ENCODE measurements around the gene OR51B5.
"Not testable (repeated sequence)": the region's sequence is repeated elsewhere in the genome, so short reads cannot be mapped to it uniquely, and the experiment has no call there.

OR51B5 gene

DNA sequence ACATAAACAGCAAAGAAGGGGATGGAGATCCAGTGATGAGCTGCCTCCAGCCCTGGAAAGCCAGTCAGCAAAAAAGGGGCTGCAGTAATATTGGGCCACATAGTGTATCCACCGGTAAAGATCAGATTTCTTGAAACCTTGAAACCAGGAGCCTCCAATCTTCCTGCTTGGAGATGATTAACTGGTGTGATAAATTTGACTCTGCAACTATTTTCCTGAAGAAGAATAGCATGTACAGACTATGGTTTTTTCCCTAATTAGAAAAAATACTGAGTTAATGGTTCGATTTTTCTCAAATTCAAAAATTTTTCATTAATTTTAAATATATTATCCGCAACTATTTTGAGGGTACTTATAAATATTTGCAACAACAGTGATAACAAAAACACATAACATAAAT is 19.1 kb downstream of the OR51B5 start, which contains the start of gene OR51B2:
Gene OR51B2, minus strand, starts transcription at position 101 of the 400 bp plus-strand sequence. Its CDS starts 0 bp downstream, at position 101.
- no peak for DNase-seq

DNA sequence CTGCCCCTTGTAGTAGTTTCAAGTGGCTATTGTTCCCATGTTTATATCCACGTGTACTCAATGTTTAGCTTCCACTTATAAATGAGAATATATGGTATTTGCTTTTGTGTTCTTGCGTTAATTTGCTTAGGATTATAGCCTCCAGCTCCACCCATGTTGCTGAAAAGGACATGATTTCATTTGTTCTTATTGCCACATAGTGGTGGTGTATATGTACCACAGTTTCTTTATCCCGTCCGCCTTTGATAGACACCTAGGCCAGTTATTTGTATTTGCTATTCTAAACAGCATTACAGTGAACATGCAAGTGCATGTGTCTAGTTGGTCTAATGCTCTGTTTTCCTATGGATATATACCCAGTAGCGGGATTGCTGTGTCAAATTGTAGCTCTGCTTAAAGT is 26.0 kb downstream of the OR51B5 start:
- no peak for DNase-seq

DNA sequence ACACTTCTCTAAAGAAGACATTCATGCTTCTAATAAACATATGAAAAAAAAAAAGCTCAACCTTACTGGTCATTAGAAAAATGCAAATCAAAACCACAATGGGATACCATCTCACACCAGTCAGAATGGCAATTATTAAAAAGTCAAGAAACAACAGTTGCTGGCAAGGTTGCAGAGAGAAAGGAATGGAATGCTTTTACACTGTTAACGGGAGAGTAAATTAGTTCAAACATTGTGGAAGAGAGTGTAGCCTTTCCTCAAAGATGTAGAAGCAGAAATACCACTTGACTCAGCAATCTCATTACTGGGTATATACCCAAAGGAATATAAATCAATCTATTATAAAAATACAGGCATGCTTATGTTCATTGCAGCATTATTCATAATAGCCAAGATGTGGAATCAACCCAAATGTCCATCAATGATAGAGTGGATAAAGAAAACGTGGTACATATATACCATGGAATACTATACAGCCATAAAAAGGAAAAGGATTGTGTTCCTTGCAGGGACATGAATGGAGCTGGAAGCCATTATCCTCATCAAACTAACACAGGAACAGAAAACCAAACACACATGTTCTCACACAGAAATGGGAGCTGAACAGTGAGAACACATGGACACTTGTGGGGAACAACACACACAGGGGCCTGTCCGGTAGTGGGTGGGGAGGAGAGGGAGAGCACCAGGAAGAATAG is 29.8 kb downstream of the OR51B5 start:
- DNase-seq, result not testable (repeated sequence)

DNA sequence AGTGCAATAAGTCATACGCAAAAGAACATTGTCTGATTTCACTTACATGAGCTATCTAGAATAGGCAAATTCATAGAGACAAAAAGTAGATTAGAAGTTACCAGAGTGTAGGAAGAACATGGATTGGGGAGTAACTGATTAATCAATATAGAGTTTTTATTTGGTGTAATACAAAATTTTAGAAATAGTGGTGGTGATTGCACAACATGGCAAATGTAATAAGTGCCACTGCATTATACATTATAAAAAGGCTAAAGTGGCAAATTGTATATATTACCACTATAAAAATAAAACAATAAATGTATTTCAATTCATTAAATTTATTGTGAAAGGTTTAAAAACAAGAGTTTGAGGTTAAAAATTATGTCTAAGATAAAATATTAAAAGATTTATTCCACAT is 32.9 kb downstream of the OR51B5 start:
- DNase-seq, result no peak

DNA sequence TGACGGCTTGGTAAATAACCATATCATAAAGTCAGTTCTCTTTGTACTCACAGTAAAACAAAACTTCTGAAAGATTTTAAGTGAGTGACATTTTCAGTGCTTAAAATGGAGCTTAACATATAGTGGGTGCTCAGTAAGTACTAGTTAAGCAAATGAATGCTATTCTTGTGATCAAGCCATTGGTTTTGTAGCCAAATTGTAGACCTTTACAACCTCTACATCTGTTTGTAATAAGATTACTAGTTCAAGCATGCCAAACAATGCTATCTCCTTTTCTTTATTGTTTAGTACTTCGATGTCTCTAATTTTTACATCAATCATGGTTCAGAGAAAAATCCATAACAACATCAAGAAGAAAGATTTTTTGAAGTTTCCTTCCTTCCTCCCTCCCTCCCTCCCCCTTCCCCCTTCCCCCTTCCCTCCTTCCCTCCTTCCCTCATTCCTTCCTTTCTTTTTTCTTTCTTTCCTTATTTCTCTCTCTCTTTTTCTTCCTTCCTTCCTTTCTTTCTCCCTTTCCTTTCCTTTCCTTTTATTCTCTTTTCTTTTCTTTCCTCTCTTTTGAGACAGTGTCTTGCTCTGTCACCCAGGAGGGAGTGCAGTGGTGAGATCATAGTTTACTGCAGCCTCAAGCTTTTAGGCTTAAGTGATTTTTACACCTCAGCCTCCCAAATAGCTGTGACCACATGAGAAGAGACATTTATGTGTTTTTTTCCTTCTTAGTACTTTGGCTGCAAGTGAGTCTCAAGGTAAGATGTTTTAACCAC is 35.9 kb downstream of the OR51B5 start:
- no peak for DNase-seq

DNA sequence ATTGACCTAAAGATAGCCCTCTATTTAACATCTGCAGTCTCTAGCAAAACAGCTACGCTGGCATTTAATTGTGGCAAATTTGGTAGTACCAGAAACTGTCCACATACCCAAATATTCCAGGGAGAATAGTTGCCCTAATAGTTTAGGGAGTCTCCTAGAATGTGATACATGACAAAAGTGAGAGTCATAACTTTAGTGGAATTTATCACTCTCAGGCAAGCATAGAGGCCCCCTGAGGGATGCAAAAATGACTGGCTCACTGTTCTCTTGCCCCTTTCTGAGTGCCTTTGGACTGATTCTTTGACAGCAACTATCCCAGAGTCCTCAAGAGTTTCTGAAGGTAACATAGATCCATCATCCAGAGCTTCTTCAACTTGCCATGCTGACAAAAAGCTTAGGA is 39.3 kb downstream of the OR51B5 start:
- DNase-seq, result no peak

DNA sequence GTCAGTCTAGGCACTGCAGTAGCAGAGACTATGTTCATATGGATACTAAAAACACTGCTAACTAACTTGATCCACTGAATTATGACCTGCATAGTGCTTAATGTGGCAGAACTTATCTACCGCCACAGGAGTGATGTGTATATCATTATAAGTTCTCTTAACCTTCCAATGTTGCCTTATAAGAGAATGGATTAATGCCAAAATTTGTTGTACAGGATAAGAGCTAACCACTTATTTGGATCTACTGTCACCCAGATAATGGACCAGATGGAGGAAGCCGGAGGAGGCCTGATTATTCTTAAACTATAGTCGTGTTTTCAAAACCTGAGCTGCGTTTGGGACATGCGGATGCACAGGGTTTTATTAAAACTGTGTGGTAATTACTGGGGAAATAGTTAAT is 39.7 kb downstream of the OR51B5 start:
- no peak for DNase-seq

DNA sequence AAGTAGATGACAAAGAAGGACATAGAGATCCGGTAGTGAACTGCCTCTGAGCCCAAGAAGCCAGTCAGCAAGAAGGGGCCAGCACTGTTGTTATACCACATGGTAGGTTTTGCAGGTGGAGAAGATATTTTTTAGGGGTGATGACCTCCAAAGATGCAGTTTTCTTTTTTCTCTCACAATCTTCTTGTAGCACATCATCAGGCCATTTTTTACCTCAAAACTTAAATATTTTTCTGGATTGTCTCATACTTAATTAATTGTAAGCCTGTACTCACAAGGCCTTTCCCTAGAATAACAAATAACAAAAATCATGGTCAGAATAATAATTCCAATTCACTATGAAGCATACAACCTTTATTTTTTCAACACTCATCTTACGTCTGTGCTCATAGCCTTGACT is 41.5 kb downstream of the OR51B5 start, which contains the start of gene OR51B4:
Gene OR51B4, minus strand, starts transcription at position 101 of the 400 bp plus-strand sequence. Its CDS starts 0 bp downstream, at position 101.
- no peak for DNase-seq

DNA sequence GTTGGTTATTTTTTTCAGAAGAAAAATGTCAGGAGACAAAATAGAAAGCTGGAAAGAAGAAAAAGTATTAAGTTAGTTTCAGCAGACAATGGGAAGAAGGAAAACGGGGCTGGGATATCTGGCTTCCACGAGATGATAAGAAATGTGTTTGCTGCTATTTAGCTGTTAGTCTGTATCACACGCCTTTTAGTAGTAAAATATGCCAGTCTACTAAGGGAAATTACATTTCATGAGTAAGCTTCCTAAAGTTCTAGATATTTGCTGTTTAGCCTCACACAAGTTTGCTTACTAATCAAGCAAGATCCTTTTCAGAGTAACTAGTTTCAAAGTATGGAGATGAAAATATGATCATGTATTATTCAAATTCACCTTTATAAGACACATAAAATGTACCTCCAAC is 43.1 kb downstream of the OR51B5 start:
- no peak for DNase-seq

DNA sequence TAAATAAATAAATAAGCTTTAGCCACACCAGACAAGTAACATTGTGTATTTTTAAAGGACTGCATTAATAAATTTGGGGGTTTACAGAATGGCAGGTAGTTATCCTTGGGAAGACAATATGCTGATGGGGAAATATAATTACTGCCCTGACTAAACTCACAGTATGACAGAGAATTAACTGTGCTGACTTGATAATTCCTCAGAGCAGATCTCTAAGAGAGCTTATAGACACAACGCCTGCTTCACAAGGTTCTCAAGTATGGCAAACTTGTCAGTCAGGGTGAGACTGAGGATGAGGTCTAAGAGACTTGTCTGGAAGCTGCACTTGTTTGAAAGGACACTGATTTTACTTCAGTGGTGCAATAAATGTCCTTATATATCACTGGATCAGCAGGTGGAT is 44.9 kb downstream of the OR51B5 start:
- no peak for DNase-seq

DNA sequence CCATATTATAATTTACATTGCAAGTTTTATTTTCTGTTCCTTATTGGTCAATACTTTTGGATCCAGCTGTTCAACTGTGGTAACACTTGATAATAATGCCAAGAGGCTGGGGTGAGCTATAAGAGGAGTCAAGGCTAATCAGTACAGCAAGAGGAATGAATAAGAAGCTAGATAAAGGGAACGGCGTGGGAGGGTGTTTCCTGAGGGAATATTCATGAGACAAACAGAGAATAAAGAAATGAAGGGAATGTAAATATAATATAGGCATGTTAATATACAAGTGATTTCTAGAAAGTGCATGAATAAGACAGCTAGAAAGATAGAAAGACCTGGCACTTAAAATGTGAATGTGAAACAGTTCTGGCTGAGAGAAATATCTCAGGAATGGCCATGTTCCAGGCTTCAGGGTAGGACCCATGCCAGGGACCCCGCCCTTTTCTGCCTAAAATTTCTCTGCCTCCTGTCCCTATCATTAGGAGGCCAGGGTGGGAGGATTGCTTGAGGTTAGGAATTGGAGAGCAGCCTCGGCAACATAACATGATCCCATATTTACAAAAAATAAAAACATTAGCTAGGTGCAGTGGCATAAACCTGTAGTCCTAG is 45.5 kb downstream of the OR51B5 start:
- DNase-seq, result no peak

DNA sequence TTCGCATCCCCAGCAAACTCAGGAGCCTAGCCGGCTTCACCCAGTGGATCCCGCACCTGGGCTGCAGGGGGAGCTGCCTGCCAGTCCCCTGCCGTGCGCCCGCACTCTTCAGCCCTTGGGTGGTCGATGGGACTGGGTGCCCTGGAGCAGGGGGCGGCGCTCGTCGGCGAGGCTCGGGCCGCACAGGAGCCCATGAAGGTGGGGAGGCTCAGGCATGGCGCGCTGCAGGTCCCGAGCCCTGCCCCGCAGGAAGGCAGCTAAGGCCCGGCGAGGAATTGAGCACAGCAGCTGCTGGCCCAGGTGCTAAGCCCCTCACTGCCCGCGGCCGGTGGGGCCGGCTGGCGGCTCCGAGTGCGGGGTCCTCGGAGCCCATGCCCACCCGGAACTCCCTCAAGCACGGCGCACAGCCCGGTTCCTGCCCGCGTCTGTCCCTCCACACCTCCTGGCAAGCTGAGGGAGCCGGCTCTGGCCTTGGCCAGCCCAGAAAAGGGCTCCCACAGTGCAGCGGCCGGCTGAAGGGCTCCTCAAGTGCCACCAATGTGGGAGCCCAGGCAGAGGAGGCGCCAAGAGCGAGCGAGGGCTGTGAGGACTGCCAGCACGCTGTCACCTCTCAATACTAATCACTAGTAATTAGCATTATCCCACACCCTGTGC is 48.9 kb downstream of the OR51B5 start:
- DNase-seq, result not testable (repeated sequence)

DNA sequence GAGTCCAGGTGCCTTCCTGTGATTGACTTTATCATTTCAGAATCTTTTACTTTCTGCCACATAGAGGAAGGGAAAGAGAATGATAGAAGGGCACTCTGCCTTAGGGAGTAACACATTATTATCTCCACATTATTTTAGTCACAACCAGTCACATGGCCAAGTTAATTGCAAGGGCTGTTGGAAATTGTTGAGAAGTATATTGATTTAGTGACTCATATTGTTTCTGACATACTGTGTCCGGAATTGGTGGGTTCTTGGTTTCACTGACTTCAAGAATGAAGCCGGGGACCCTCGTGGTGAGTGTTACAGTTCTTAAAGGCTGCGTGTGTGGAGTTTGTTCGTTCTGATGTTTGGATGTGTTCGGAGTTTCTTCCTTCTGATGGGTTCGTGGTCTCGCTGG is 50.3 kb downstream of the OR51B5 start:
- DNase-seq, result no peak
